ENCODE data around the gene LAX1. TPM values are rescaled to one million over a fixed set of nuclear protein-coding genes. Genes with fewer than 3 reads are reported as not detected.
"Not testable (repeated sequence)": the region's sequence is repeated elsewhere in the genome, so short reads cannot be mapped to it uniquely, and the experiment has no call there.

LAX1 gene
- total and polyA plus RNA-seq, 10 of the 15 experiments (the other 5 are each of a cell fraction or from before 2014, with no cell fraction given) = 2.1 to 15.0 (median 9.0) TPM

DNA sequence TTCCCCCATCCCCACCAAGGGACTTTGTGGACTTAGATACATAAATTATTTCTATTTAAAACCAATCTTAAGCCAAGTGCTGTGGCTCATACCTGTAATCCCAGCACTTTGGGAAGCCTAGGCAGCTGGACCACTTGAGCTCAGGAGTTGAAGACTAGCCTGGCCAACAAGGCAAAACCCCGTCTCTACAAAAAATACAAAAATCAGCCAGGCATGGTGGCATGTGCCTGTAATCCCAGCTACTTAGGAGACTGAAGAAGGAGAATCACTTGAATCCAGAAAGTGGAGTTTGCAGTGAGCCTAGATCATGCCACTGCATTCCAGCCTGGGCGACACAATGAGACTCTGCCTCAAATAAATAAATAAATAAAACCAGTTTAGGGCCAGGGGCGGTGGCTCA is 4.5 kb upstream of the LAX1 start:
- RAD21 ChIA-PET (ENCODE audit: unreplicated experiment) = no interaction called here
- H2AFZ ChIP-seq (ENCODE audit: control insufficient read depth, low read depth, low read length) = no peak overlapping the region
- DNase-seq (ENCODE audit: low read depth, low spot score) (no peak), FAIRE-seq (no peak), ATAC-seq (no peak)
- H3K9ac ChIP-seq (ENCODE audit: control insufficient read depth, insufficient read depth, low read length) = no peak overlapping the region
- no TSS peak for BruUV-seq (replicated peaks)
- no peak overlapping the region for H3K27ac ChIP-seq (ENCODE audit: control insufficient read depth, insufficient read depth)
- TF ChIP-seq, protein P1, sequence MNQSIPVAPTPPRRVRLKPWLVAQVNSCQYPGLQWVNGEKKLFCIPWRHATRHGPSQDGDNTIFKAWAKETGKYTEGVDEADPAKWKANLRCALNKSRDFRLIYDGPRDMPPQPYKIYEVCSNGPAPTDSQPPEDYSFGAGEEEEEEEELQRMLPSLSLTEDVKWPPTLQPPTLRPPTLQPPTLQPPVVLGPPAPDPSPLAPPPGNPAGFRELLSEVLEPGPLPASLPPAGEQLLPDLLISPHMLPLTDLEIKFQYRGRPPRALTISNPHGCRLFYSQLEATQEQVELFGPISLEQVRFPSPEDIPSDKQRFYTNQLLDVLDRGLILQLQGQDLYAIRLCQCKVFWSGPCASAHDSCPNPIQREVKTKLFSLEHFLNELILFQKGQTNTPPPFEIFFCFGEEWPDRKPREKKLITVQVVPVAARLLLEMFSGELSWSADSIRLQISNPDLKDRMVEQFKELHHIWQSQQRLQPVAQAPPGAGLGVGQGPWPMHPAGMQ (IDR thresholded peaks at IDR 0.05; ENCODE audit: borderline replicate concordance) = no peak
- TF ChIP-seq IKZF1 (conservative IDR thresholded peaks at IDR 0.05) (no peak), REST (IDR thresholded peaks at IDR 0.05; ENCODE audit: low read depth, low read length) (no peak), BCLAF1 (IDR thresholded peaks at IDR 0.05) (no peak)
- H3K4me2 ChIP-seq (ENCODE audit: control insufficient read depth, insufficient read depth) = no peak overlapping the region
- H3K4me3 ChIP-seq = no peak overlapping the region
- SMC1A ChIA-PET (ENCODE audit: uncharacterized antibody, unreplicated experiment) = interaction anchor here (1.2 kb wide), 1 partner anchor 88 kb away, joined by 3 read pairs; no protein-coding TSS in a partner anchor
- no peaks in the 10 kb centered on the region for H3K9me3 ChIP-seq (replicated peaks; ENCODE audit: control insufficient read depth, insufficient read depth, low read length)
- no peaks in the 10 kb centered on the region for H3K27me3 ChIP-seq (replicated peaks in 1 of 2; ENCODE audit: control insufficient read depth in 2 of 2, insufficient read depth in 2 of 2, low read length in 1 of 2)
- H3K79me2 ChIP-seq (ENCODE audit: control insufficient read depth, insufficient read depth, low read length) = peaks cover 5% of the 10 kb centered on the region
- intact Hi-C loops (cut with micrococcal nuclease; ENCODE audit: unreplicated experiment) (no loop called here), in situ Hi-C loops (cut with MboI) (no loop called here)
- H4K20me1 ChIP-seq (ENCODE audit: control insufficient read depth, insufficient read depth) = no peaks in the 10 kb centered on the region
- peaks cover 13% of the 10 kb centered on the region for H3K4me1 ChIP-seq (ENCODE audit: control insufficient read depth, insufficient read depth, low read length)
- POLR2A ChIA-PET = no interaction called here
- H3K36me3 ChIP-seq (ENCODE audit: control insufficient read depth in 2 of 2, insufficient read depth in 2 of 2, low read length in 1 of 2) = no peaks in the 10 kb centered on the region
- WGBS (ENCODE audit: insufficient coverage, insufficient replicate concordance, low lambda C conversion rate, missing lambda C conversion rate) = 83% methylated on average over 3 of the region's 3 CpGs
- CTCF ChIA-PET = interaction anchor here (1.0 kb wide), 1 partner anchor 26 kb away, joined by 3 read pairs; no protein-coding TSS in a partner anchor

GRCh38 chr1:203761958-203762357 is 3.0 kb upstream of the LAX1 start:
- H3K9ac ChIP-seq (ENCODE audit: control insufficient read depth, insufficient read depth, low read length); H3K27ac ChIP-seq (ENCODE audit: control insufficient read depth, insufficient read depth); BruUV-seq (replicated peaks); H3K27me3 ChIP-seq (replicated peaks in 1 of 2; ENCODE audit: control insufficient read depth in 2 of 2, insufficient read depth in 2 of 2, low read length in 1 of 2); H3K4me3 ChIP-seq; H3K9me3 ChIP-seq (replicated peaks; ENCODE audit: control insufficient read depth, insufficient read depth, low read length); in situ Hi-C loops (cut with MboI); POLR2A ChIA-PET; H3K36me3 ChIP-seq (ENCODE audit: control insufficient read depth in 2 of 2, insufficient read depth in 2 of 2, low read length in 1 of 2); FAIRE-seq; H3K4me2 ChIP-seq (ENCODE audit: control insufficient read depth, insufficient read depth); DNase-seq (ENCODE audit: low read depth, low spot score); RAD21 ChIA-PET (ENCODE audit: unreplicated experiment); intact Hi-C loops (cut with micrococcal nuclease; ENCODE audit: unreplicated experiment); H4K20me1 ChIP-seq (ENCODE audit: control insufficient read depth, insufficient read depth); SMC1A ChIA-PET (ENCODE audit: uncharacterized antibody, unreplicated experiment); ATAC-seq: not testable (repeated sequence)
- Histone ChIP-seq H2AFZ (ENCODE audit: control insufficient read depth, low read depth, low read length) (0 out of 2 replicates have a peak overlapping the region, but pooled peaks have one; percentile 15), H3K4me1 (ENCODE audit: control insufficient read depth, insufficient read depth, low read length) (peaks cover 14% of the 10 kb centered on the region), H3K79me2 (ENCODE audit: control insufficient read depth, insufficient read depth, low read length) (peaks cover 15% of the 10 kb centered on the region)
- CTCF ChIA-PET = interaction anchor here (0.6 to 1.2 kb wide), 2 partner anchors 13 to 257 kb away, joined by 3 to 4 read pairs; no protein-coding TSS in a partner anchor
- 91% methylated on average over 7 of the region's 7 CpGs for WGBS (ENCODE audit: insufficient coverage, insufficient replicate concordance, low lambda C conversion rate, missing lambda C conversion rate)

Data from GM12878 (cell line).